Cardiac muscle cell (in vitro differentiated cells and primary cell): Measurements from ENCODE around the gene HIC2. TPM values are rescaled to one million over a fixed set of nuclear protein-coding genes. Genes with fewer than 3 reads are reported as not detected.
"Not testable (repeated sequence)": the region's sequence is repeated elsewhere in the genome, so short reads cannot be mapped to it uniquely, and the experiment has no call there.

ENCODE experiments used
- DNase-seq, 2 donors: peaks; one replicate each; pipeline versions ENCODE4 v3.0.0 to v3.0.0-alpha.2; 2010 to 2017; ENCODE audit warnings: low read depth in 1 of 2, low spot score in 1 of 2
- H3K27ac ChIP-seq: fragments of 200-600 bp; sonication (generic); 2 replicates; pipeline ENCODE4 v1.5.1; 2016
- H3K27me3 ChIP-seq: fragments of 200-600 bp; sonication (generic); 2 replicates; pipeline ENCODE4 v1.6.0; 2016; ENCODE audit warnings: control low read depth
- H3K36me3 ChIP-seq: fragments of 200-600 bp; sonication (generic); 2 replicates; pipeline ENCODE4 v1.5.1; 2016; ENCODE audit warnings: control low read depth
- H3K4me1 ChIP-seq: fragments of 200-600 bp; sonication (generic); 2 replicates; pipeline ENCODE4 v1.8.1; 2017; ENCODE audit warnings: low read depth, mild to moderate bottlenecking, mixed run types
- H3K4me3 ChIP-seq: fragments of 200-600 bp; sonication (generic); 2 replicates; pipeline ENCODE4 v1.5.1; 2016; ENCODE audit warnings: mild to moderate bottlenecking
- H3K9me3 ChIP-seq: fragments of 200-600 bp; sonication (generic); 2 replicates; pipeline ENCODE4 v1.5.1; 2017; ENCODE audit warnings: low read depth, mild to moderate bottlenecking, control low read depth
- polyA plus RNA-seq: library from polyadenylated mRNA; unstranded; fragments of >200 nt; fragmentation: Nextera tagmentation; extraction: Ambion mirVana; gene quantifications from 2 replicates; pipeline ENCODE4 v1.2.1, GENCODE V29; 2016
- total RNA-seq: library from RNA; depleted of rRNA; stranded (reverse); fragments of >200 nt; gene quantifications from 2 replicates; pipeline ENCODE4 v1.2.3, GENCODE V29; 2016
- TF ChIP-seq, protein P1 (sequence below): IDR thresholded peaks from 2 replicates; pipeline ENCODE4 v1.5.1; 2012; ENCODE audit warnings: low read depth, mild to moderate bottlenecking, low read length

The HIC2 gene
- total and polyA plus RNA-seq, 2 experiments from 2014 or later: 9.4 to 34.5 TPM

- H3K27ac ChIP-seq: no peak overlapping the region
- TF ChIP-seq, protein P1, sequence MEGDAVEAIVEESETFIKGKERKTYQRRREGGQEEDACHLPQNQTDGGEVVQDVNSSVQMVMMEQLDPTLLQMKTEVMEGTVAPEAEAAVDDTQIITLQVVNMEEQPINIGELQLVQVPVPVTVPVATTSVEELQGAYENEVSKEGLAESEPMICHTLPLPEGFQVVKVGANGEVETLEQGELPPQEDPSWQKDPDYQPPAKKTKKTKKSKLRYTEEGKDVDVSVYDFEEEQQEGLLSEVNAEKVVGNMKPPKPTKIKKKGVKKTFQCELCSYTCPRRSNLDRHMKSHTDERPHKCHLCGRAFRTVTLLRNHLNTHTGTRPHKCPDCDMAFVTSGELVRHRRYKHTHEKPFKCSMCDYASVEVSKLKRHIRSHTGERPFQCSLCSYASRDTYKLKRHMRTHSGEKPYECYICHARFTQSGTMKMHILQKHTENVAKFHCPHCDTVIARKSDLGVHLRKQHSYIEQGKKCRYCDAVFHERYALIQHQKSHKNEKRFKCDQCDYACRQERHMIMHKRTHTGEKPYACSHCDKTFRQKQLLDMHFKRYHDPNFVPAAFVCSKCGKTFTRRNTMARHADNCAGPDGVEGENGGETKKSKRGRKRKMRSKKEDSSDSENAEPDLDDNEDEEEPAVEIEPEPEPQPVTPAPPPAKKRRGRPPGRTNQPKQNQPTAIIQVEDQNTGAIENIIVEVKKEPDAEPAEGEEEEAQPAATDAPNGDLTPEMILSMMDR: no peak
- H3K9me3 ChIP-seq: no peaks in the 10 kb centered on the region
- H3K4me3 ChIP-seq: no peak overlapping the region
- no peaks in the 10 kb centered on the region for H3K27me3 ChIP-seq
- H3K4me1 ChIP-seq: no peaks in the 10 kb centered on the region
- no peaks in the 10 kb centered on the region for H3K36me3 ChIP-seq
- no peak for DNase-seq
These were observed 38.3 kb downstream of the HIC2 start for GRCh38 chr22:21455334-21456089.

GRCh38 chr22:21457023-21457787 lies 40.0 kb downstream of the HIC2 start:
- DNase-seq: no peak
- TF ChIP-seq, protein P1: no peak
- H3K27ac ChIP-seq: peak overlapping the region; percentile 48

DNA sequence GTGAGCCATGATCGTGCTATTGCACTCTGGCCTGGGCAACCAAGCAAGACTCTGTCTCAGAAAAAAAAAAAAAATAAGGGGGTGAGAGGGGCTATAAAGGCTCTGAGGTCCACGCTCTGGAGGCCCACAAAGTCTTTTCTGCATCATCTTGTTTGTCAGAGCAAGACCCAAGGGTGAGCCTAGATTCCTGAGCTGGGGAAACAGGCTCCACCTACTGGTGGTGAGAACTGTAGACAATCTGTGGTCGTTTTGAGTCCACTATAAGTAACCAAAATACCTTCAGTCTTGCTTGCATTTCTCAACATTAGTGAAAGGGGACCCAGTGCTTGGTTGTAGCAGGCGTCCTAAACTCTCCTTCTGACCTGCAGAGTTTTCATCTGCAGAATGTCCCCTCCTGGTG lies 45.5 kb downstream of the HIC2 start:
- not testable (repeated sequence) for H3K9me3 ChIP-seq, DNase-seq, H3K4me1 ChIP-seq, H3K4me3 ChIP-seq, H3K27ac ChIP-seq, H3K36me3 ChIP-seq, H3K27me3 ChIP-seq

More at GRCh38 chr22:21457023-21457787, 40.0 kb downstream of the HIC2 start:
- Histone ChIP-seq H3K9me3 (no peaks in the 10 kb centered on the region), H3K27me3 (no peaks in the 10 kb centered on the region), H3K36me3 (no peaks in the 10 kb centered on the region), H3K4me3 (no peak overlapping the region), H3K4me1 (no peaks in the 10 kb centered on the region)

GRCh38 chr22:21467337-21468193 lies 50.4 kb downstream of the HIC2 start, which contains the start of gene TMEM191C:
Gene TMEM191C, plus strand, starts transcription at chr22:21467387. Its CDS starts 73 bp downstream, at chr22:21467460.
- not testable (repeated sequence) for H3K36me3 ChIP-seq, H3K4me1 ChIP-seq, H3K9me3 ChIP-seq, H3K27me3 ChIP-seq, DNase-seq, H3K27ac ChIP-seq
- peak within 1 kb of the TSS; percentile 22 for H3K4me3 ChIP-seq

- peak overlapping the region; percentile 22 for H3K4me3 ChIP-seq
- H3K27ac ChIP-seq: not testable (repeated sequence)
- peak; percentile 71 to 84 for DNase-seq
These were observed 51.3 kb downstream of the HIC2 start for GRCh38 chr22:21468194-21469096.

DNA sequence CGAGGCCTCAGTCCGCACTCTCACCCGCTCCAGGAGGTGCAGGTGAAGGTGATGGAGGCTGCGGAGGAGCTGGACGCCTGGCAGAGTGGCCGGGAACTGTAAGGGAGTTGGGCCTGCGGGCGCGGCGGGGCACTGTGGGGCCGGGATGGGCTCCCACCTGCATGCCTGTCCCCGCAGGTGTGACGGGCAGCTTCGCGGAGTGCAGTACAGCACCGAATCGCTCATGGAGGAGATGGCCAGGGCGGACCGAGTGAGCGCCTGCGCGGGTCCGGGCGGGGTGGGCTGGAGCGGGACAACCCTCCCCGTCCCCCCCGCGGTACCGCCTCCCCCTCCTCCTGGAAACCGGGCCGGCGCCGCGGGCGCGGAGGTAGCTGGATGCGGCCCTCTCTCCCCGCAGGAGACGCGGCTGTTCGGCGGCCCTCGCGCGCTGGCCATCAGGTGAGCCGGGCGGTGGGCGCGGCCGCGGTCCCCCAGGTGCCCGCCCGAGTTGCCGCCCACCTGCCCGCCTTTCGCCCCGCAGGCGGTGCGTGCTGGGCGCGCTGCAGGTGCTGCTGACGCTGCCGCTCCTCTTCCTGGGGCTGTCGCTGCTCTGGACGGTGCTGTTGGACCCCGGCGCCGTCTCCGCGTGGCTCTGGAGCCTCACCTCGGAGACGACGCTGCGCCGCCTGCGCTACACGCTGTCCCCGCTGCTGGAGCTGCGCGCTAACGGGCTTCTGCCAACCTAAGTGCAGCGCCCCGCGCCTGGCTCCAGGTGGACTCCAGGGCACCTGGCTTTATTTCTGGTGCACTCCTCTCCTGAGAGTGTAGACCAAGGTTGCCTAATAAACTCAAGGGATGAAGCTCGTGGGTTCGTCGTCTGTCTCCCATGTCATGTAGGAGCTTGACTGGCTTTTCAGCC lies 52.2 kb downstream of the HIC2 start:
- H3K36me3 ChIP-seq, H3K27ac ChIP-seq, H3K27me3 ChIP-seq, H3K4me3 ChIP-seq, DNase-seq, H3K4me1 ChIP-seq, H3K9me3 ChIP-seq: not testable (repeated sequence)

More at GRCh38 chr22:21468194-21469096, 51.3 kb downstream of the HIC2 start:
- H3K27me3 ChIP-seq, H3K9me3 ChIP-seq, H3K4me1 ChIP-seq, H3K36me3 ChIP-seq: not testable (repeated sequence)

DNA sequence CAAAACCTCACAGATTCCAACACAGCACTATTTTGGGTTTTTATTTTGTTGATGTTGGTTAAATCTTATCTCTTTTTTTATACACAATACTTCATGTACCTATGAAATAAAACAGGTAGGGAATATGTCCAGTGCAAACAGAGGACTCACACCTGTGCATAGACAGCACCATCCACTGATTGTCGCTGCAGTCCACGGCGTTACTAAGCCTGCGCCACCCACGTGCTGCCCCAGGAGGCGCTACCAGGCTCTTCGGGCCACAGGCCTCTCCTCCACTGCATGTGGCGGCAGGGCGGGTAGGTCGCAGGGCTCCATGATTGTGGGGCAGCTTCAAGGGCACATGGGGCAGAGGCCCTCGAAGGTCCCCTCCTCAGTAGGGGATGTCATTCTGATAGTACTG lies 55.8 kb downstream of the HIC2 start:
- H3K27ac ChIP-seq, H3K4me1 ChIP-seq, H3K9me3 ChIP-seq, H3K36me3 ChIP-seq, DNase-seq, H3K4me3 ChIP-seq, H3K27me3 ChIP-seq: not testable (repeated sequence)

DNA sequence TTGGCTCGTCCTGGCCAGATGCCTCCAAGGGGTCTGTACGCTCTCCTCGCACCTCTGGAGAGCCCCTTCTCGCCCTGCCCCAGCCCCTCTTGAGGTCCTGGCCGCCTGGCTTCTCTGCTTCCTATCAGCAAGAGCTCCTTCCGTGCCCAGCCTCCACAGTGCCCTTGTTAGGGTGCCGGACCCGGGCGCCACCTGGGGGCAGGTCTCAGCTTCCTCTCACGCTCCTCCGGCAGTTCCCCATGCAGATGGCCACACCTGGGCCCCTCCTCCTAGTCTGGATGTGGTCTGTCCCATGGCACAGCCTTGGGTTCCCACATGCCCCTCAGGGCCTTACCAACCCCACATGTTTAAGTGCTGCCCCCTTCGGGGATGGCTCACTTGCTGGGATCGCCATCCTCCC lies 56.5 kb downstream of the HIC2 start:
- not testable (repeated sequence) for H3K9me3 ChIP-seq, H3K36me3 ChIP-seq, DNase-seq, H3K27ac ChIP-seq, H3K27me3 ChIP-seq, H3K4me3 ChIP-seq, H3K4me1 ChIP-seq

GRCh38 chr22:21484039-21484438 lies 66.9 kb downstream of the HIC2 start:
- H3K36me3 ChIP-seq, H3K4me3 ChIP-seq, H3K9me3 ChIP-seq, H3K4me1 ChIP-seq, DNase-seq, H3K27me3 ChIP-seq: not testable (repeated sequence)
- peak overlapping the region; percentile 51 for H3K27ac ChIP-seq

GRCh38 chr22:21487723-21488122 lies 70.6 kb downstream of the HIC2 start:
- H3K9me3 ChIP-seq, H3K27me3 ChIP-seq, H3K36me3 ChIP-seq, H3K27ac ChIP-seq, DNase-seq, H3K4me1 ChIP-seq, H3K4me3 ChIP-seq: not testable (repeated sequence)
